SKM-1 treated with dmso at 0.1 percent for 144 hours (cell line): ENCODE results near the gene ASMTL.
"Not testable (repeated sequence)": the region's sequence is repeated elsewhere in the genome, so short reads cannot be mapped to it uniquely, and the experiment has no call there.

Experiments used
- DNase-seq: peaks from one replicate; lab custom pipeline; 2025; ENCODE audit not compliant: unreplicated experiment; lab: John Stamatoyannopoulos, UW

ASMTL gene, protein sequence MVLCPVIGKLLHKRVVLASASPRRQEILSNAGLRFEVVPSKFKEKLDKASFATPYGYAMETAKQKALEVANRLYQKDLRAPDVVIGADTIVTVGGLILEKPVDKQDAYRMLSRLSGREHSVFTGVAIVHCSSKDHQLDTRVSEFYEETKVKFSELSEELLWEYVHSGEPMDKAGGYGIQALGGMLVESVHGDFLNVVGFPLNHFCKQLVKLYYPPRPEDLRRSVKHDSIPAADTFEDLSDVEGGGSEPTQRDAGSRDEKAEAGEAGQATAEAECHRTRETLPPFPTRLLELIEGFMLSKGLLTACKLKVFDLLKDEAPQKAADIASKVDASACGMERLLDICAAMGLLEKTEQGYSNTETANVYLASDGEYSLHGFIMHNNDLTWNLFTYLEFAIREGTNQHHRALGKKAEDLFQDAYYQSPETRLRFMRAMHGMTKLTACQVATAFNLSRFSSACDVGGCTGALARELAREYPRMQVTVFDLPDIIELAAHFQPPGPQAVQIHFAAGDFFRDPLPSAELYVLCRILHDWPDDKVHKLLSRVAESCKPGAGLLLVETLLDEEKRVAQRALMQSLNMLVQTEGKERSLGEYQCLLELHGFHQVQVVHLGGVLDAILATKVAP

GRCh38 chrX:1452516-1453394 is at the start of gene ASMTL:
Gene ASMTL, minus strand, starts transcription at chrX:1452909. Its CDS starts 69 bp downstream, at chrX:1452840.
- no peak for DNase-seq

- DNase-seq: no peak
Observed at GRCh38 chrX:1502241-1502640, 49.5 kb upstream of the ASMTL start.

- DNase-seq: no peak
Observed at GRCh38 chrX:1500701-1501624, 48.3 kb upstream of the ASMTL start.

GRCh38 chrX:1496076-1496475 is 43.4 kb upstream of the ASMTL start:
- DNase-seq: no peak

GRCh38 chrX:1493877-1494510 is 41.3 kb upstream of the ASMTL start:
- peak; percentile 82 for DNase-seq

DNA sequence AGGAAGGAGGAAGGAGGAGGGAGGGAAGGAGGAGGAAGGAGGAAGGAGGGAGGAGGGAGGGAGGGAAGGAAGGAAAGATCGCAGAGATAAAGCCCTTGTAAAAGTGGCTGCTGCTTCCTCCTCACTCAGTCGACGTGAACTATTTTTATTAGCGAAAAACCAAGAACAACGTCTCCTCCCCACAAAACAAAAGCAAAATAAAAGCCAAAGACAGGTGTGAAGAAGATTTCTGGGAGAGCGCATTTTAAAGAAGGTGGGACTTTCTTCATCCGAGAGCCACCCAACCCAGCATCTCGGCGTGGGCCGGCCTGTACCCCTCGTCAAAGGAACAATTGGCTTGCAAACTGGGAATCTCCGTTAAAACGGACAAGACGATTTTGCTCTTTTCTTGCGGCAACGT is 40.7 kb upstream of the ASMTL start:
- no peak for DNase-seq

- DNase-seq: no peak
Observed at GRCh38 chrX:1492421-1493012, 39.8 kb upstream of the ASMTL start.

DNA sequence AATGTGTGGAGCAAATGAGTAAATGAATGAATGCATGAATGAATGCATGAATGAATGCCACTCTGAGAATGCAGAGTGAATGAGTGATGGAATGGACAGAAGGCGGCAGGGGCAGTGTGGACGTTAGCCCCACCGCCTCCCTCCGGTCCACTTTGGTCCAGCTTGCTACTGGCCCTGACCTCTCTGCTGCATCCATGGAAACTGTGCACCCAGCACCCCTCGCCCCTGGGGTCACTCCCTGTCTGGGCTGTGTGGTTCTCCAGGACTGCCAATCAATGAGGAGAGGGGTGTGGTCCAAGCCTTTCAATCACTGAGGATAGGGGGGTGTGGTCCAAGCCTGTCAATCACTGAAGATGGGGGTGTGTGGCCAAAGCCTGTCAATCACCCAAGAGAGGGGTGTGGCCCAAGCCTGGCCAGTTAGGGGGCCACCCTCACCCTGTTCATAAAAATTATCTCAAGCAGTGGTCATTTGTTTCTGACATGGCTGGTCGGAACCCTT is 39.2 kb upstream of the ASMTL start:
- DNase-seq: no peak

- not testable (repeated sequence) for DNase-seq
Observed at GRCh38 chrX:1491248-1491647, 38.5 kb upstream of the ASMTL start.

- DNase-seq: not testable (repeated sequence)
Observed at GRCh38 chrX:1490723-1491122, 38.0 kb upstream of the ASMTL start.

GRCh38 chrX:1489354-1489753 is 36.6 kb upstream of the ASMTL start:
- not testable (repeated sequence) for DNase-seq

- no peak for DNase-seq
Observed at GRCh38 chrX:1488745-1489144, 36.0 kb upstream of the ASMTL start.

- DNase-seq: no peak
Observed at GRCh38 chrX:1488141-1488540, 35.4 kb upstream of the ASMTL start.

- no peak for DNase-seq
Observed at GRCh38 chrX:1487401-1487800, 34.7 kb upstream of the ASMTL start.

GRCh38 chrX:1486749-1487361 is 34.1 kb upstream of the ASMTL start:
- no peak for DNase-seq

DNA sequence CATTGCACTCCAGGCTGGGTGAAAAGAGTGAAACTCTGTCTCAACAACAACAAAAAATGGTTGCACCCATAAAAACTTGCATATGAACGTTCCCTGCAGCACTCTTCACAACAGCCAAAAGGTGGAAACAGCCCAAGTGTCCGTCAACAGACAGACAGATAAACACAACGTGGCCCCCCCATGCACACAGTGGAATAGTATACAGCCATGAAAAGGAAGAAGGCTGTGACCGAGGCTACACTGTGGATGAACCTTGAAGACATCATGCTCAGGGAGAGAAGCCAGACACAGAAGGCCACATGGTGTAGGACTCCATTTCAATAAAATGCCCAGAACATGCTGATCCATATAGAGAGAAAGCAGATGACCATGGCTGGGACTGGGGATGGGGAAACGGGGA is 33.5 kb upstream of the ASMTL start:
- no peak for DNase-seq

- no peak for DNase-seq
Observed at GRCh38 chrX:1485033-1485432, 32.3 kb upstream of the ASMTL start.

- DNase-seq: no peak
Observed at GRCh38 chrX:1484638-1485019, 31.9 kb upstream of the ASMTL start.
